ENCODE data around the gene LSM14B.

Gene LSM14B

GRCh38 chr20:62165762-62166399 lies 43.6 kb downstream of the LSM14B start:
- TF ChIP-seq CTCF (IDR thresholded peaks at IDR 0.05; ENCODE audit: borderline replicate concordance, insufficient read depth, low read depth, low read length) = no peak
- H3K4me3 ChIP-seq (ENCODE audit: low read depth, low read length) = no peak overlapping the region

- H3K4me3 ChIP-seq (ENCODE audit: low read depth, low read length) = no peak overlapping the region
- TF ChIP-seq CTCF (IDR thresholded peaks at IDR 0.05; ENCODE audit: borderline replicate concordance, insufficient read depth, low read depth, low read length) = no peak
These were observed 45.2 kb downstream of the LSM14B start for GRCh38 chr20:62167474-62167873.

GRCh38 chr20:62168061-62168460 lies 45.8 kb downstream of the LSM14B start:
- no peak for TF ChIP-seq CTCF (IDR thresholded peaks at IDR 0.05; ENCODE audit: borderline replicate concordance, insufficient read depth, low read depth, low read length)
- H3K4me3 ChIP-seq (ENCODE audit: low read depth, low read length) = no peak overlapping the region

GRCh38 chr20:62168890-62169435 lies 46.7 kb downstream of the LSM14B start:
- TF ChIP-seq CTCF (IDR thresholded peaks at IDR 0.05; ENCODE audit: borderline replicate concordance, insufficient read depth, low read depth, low read length) = no peak
- H3K4me3 ChIP-seq (ENCODE audit: low read depth, low read length) = no peak overlapping the region

- no peak overlapping the region for H3K4me3 ChIP-seq (ENCODE audit: low read depth, low read length)
- no peak for TF ChIP-seq CTCF (IDR thresholded peaks at IDR 0.05; ENCODE audit: borderline replicate concordance, insufficient read depth, low read depth, low read length)
These were observed 48.3 kb downstream of the LSM14B start for GRCh38 chr20:62170536-62170935.

- TF ChIP-seq CTCF (IDR thresholded peaks at IDR 0.05; ENCODE audit: borderline replicate concordance, insufficient read depth, low read depth, low read length) = no peak
- H3K4me3 ChIP-seq (ENCODE audit: low read depth, low read length) = no peak overlapping the region
These were observed 49.0 kb downstream of the LSM14B start for GRCh38 chr20:62171245-62171644.

GRCh38 chr20:62172666-62173065 lies 50.4 kb downstream of the LSM14B start:
- H3K4me3 ChIP-seq (ENCODE audit: low read depth, low read length) = no peak overlapping the region
- no peak for TF ChIP-seq CTCF (IDR thresholded peaks at IDR 0.05; ENCODE audit: borderline replicate concordance, insufficient read depth, low read depth, low read length)
